ENCODE measurements around the gene XYLT1. TPM values are rescaled to one million over a fixed set of nuclear protein-coding genes. Genes with fewer than 3 reads are reported as not detected.

XYLT1 gene
- total and polyA plus RNA-seq, 2 of the 8 experiments (the other 6 are each of a cell fraction or from before 2014, with no cell fraction given): 6.6 to 25.4 TPM

- Histone ChIP-seq H3K14ac (ENCODE audit: insufficient read length) (no peak overlapping the region), H4K91ac (replicated peaks; ENCODE audit: insufficient read length, low read length) (no peak overlapping the region), H3K23ac (ENCODE audit: insufficient read length) (no peak overlapping the region), H4K8ac (ENCODE audit: extremely low read depth, insufficient read depth, low read length) (no peak overlapping the region), H2AK5ac (ENCODE audit: low read depth, low read length) (no peak overlapping the region), H4K20me1 (replicated peaks in 1 of 2; ENCODE audit: control insufficient read depth in 1 of 2, insufficient read depth in 2 of 2, low read length in 2 of 2) (no peaks in the 10 kb centered on the region), H3K9me3 (ENCODE audit: insufficient read depth in 2 of 2, low read depth in 1 of 2, low read length in 1 of 2) (no peaks in the 10 kb centered on the region), H3K9ac (replicated peaks in 1 of 4; ENCODE audit: extremely low read depth in 1 of 4, low read depth in 3 of 4, low read length in 3 of 4) (no peak overlapping the region), H3K18ac (ENCODE audit: extremely low read depth, low read length) (no peak overlapping the region), H2BK20ac (ENCODE audit: low read length) (no peak overlapping the region), H2BK5ac (ENCODE audit: low read depth, low read length) (no peak overlapping the region), H3K23me2 (ENCODE audit: low read depth, low read length) (peaks cover 5% of the 10 kb centered on the region; the same call in 1 of the 2 replicates), H2BK15ac (ENCODE audit: low read length) (no peak overlapping the region), H3K4ac (replicated peaks; ENCODE audit: insufficient read length, low read depth, low read length) (no peak overlapping the region), H2AFZ (ENCODE audit: low read length) (no peak overlapping the region), H3K4me1 (replicated peaks in 1 of 4; ENCODE audit: control insufficient read depth in 3 of 4, insufficient read depth in 4 of 4, low read length in 3 of 4) (peaks cover 0 to 3% (median 0%) of the 10 kb centered on the region in 4 experiments; a peak in 1 of 7 replicates), H2BK120ac (replicated peaks; ENCODE audit: low read depth, low read length) (no peak overlapping the region), H3K4me2 (ENCODE audit: insufficient read depth in 1 of 2, low read depth in 2 of 2, low read length in 2 of 2) (no peak overlapping the region), H3K4me3 (ENCODE audit: extremely low read depth in 1 of 4, insufficient read depth in 2 of 4, low read depth in 3 of 4, low read length in 4 of 4) (no peak overlapping the region), H3K27me3 (replicated peaks in 1 of 4; ENCODE audit: control insufficient read depth in 3 of 4, extremely low read depth in 1 of 4, insufficient read depth in 3 of 4, low read length in 3 of 4) (no peaks in the 10 kb centered on the region), H2BK12ac (ENCODE audit: low read depth, low read length) (no peak overlapping the region), H4K5ac (ENCODE audit: insufficient read length, low read depth, low read length) (no peak overlapping the region), H3K36me3 (ENCODE audit: control insufficient read depth in 2 of 4, insufficient read depth in 4 of 4, low read length in 3 of 4) (peaks cover 0 to 5% (median 1%) of the 10 kb centered on the region in 4 experiments; a peak in 3 of 8 replicates), H3K79me2 (ENCODE audit: control insufficient read depth in 1 of 2, insufficient read depth in 2 of 2, low read length in 2 of 2) (no peaks in the 10 kb centered on the region), H3K79me1 (ENCODE audit: low read depth, low read length) (no peaks in the 10 kb centered on the region), H3K56ac (replicated peaks; ENCODE audit: insufficient read length, low read depth, low read length) (no peak overlapping the region), H3K27ac (ENCODE audit: low read depth, low read length) (no peak overlapping the region)
- no peak for DNase-seq (ENCODE audit: low read depth in 1 of 2, low spot score in 2 of 2)
- TF ChIP-seq KDM4A (IDR thresholded peaks at IDR 0.05; ENCODE audit: low read depth, low read length, severe bottlenecking) (no peak), JUND (IDR thresholded peaks at IDR 0.05; ENCODE audit: low read length) (no peak), ZNF274 (IDR thresholded peaks at IDR 0.05; ENCODE audit: borderline replicate concordance, extremely low read depth, low read length) (no peak), KDM5A (IDR thresholded peaks at IDR 0.05; ENCODE audit: low read length) (no peak), JUN (IDR thresholded peaks at IDR 0.05; ENCODE audit: low read depth, low read length) (no peak), RBBP5 (IDR thresholded peaks at IDR 0.05; ENCODE audit: borderline replicate concordance, low read depth, low read length) (no peak), POU5F1 (IDR thresholded peaks at IDR 0.05; ENCODE audit: low read depth, low read length) (no peak), SP1 (IDR thresholded peaks at IDR 0.05; ENCODE audit: low read depth, low read length) (no peak), RAD21 (IDR thresholded peaks at IDR 0.05 in 1 of 2, conservative IDR thresholded peaks at IDR 0.05 in 1 of 2; ENCODE audit: low read depth in 2 of 2, low read length in 2 of 2) (no peak), CHD2 (IDR thresholded peaks at IDR 0.05; ENCODE audit: low read length) (no peak), CREB1 (IDR thresholded peaks at IDR 0.05) (no peak)
- FAIRE-seq: no peak
- POLR2A ChIA-PET (ENCODE audit: partially characterized antibody): no interaction called here
- CTCF ChIA-PET (ENCODE audit: partially characterized antibody): interaction anchor here (1.0 to 1.7 kb wide), 4 partner anchors 11 to 262 kb away, joined by 3 read pairs; no protein-coding TSS in a partner anchor
- 90% methylated on average over 3 of the region's 3 CpGs; no CpG with 5 or more reads in 1 of the 2 experiments for WGBS, 2 experiments (ENCODE audit: extremely low coverage in 1 of 2, insufficient coverage in 1 of 2, insufficient read length in 1 of 2, insufficient replicate concordance in 2 of 2, low coverage in 1 of 2, low lambda C conversion rate in 2 of 2, missing lambda C conversion rate in 1 of 2)
Measured at GRCh38 chr16:17199135-17199534, 271.6 kb downstream of the XYLT1 start.

Data from H1 (cell line).